ENCODE results near the gene PDXP.

PDXP gene

GRCh38 chr22:37640591-37641560 is 17.6 kb upstream of the PDXP start:
- H3K27ac ChIP-seq = peak overlapping the region; percentile 56; the same call in 1 of the 2 replicates
- no peak for TF ChIP-seq CTCF (conservative IDR thresholded peaks at IDR 0.05)

GRCh38 chr22:37641561-37641949 is 17.0 kb upstream of the PDXP start:
- no peak for TF ChIP-seq CTCF (conservative IDR thresholded peaks at IDR 0.05)
- no peak overlapping the region for H3K27ac ChIP-seq

DNA sequence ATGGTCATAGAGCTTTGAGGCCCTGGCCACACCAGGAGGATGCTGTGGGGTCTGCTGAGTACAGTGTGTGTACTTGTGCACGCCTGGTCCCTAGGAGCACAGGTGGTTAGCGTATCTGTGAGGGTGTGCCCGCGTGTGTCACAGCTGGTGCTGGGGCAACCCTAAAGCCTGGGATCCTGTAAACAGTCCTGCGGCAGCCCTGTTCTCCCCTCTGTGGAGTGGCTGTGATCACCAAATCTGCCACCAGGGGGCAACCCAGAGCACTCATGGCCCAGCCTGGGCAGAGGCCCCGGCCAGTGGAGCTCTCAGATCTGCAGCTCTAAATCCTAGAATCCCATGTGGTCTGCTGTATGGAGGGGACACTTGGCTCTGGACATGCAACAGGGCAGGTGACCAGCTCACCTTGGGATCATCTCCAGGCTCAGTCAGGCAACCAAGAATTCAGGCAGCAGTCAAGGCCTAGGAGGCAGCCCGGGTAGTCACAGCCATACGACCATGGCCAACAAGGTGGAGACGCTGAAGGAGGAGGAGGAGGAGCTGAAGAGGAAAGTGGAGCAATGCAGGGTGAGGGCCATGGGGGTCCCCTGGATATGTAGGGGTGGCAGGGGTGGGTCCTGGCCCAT is 15.2 kb upstream of the PDXP start:
- peak; percentile 93 for TF ChIP-seq CTCF (conservative IDR thresholded peaks at IDR 0.05)
- no peak overlapping the region for H3K27ac ChIP-seq

DNA sequence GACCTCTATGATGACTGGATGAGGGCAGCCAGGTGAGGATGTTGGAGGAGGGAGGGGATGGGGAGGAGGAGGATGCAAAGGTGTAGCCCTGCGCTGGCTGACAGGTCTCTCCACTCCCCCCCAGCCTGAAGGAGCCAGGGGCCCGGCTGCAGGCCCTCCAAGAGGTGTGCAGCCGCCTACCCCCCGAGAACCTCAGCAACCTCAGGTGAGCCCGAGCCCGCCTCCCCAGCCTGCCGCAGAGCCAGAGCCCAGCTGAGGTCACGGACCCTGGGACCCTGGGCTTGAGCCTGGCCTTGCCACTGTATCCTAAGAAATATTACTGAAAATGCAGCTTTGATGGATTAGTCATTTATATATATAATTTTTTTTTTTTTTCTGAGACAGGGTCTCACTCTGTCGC is 11.2 kb upstream of the PDXP start:
- TF ChIP-seq CTCF (conservative IDR thresholded peaks at IDR 0.05) = no peak
- no peak overlapping the region for H3K27ac ChIP-seq

- no peak for TF ChIP-seq CTCF (conservative IDR thresholded peaks at IDR 0.05)
Observed at GRCh38 chr22:37647928-37648327, 10.6 kb upstream of the PDXP start.

GRCh38 chr22:37650463-37651136 is 7.9 kb upstream of the PDXP start:
- no peak for TF ChIP-seq CTCF (conservative IDR thresholded peaks at IDR 0.05)
- no peak overlapping the region for H3K27ac ChIP-seq

More at GRCh38 chr22:37647928-37648327, 10.6 kb upstream of the PDXP start:
- no peak overlapping the region for H3K27ac ChIP-seq
